Stimulated activated naive CD8-positive, alpha-beta T cell treated with anti-CD3 and anti-CD28 coated beads, Interleukin-15, Interleukin-2, amounts not matched to agents 100 U/mL and 50 U/mL, for 24 hours (primary cell): ENCODE results near the gene ITGB3.
"Not testable (repeated sequence)": the region's sequence is repeated elsewhere in the genome, so short reads cannot be mapped to it uniquely, and the experiment has no call there.

Experiments used
- ATAC-seq: fragments of 150-1000 bp; cut with Tn5 transposase; one replicate; pipeline ENCODE4 v1.10.0; 2021
- DNase-seq: peaks from one replicate; pipeline ENCODE4 v3.0.0; 2021

Gene ITGB3

DNA sequence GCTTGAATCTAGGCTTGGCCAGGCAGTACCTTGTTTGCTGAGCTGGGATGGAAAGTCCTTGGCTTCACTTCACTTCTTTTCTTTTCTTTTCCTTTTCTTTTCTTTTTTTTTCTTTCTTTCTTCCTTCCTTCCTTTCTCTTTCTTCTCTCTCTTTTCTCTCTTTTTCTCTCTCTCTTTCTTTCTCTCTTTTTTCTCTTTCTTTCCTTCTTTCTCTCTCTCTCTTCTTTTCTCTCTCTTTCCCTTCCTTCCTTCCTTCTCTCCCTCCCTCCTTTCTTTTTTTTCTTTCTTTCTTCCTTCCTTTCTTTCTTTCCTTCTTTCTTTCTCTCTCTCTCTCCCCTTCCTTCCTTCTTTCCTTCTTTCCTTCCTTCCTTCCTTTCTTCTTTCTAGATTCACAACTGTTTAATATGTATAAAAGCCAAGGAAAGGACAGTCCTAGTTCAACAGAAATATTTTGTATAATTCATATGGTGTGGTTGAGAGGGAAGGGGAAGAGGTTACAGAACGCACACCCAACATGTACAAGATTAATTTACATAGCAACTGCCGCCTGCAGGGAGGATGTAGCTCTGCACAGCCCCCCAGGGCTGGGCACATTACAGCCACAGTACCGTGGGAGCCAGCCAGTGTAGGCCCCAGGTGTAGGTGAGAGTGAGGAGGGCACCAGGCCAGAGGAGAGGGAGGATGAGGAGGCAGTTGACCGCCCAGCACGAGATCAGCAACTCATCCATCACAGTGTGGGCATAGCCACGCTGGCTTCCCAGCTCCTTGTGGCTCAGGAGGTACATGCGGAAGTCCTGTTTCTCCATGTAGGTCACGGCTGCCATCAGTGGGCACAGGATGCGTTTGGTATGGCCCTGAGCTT lies 9.7 kb upstream of the ITGB3 start:
- ATAC-seq (no peak), DNase-seq (no peak)

DNA sequence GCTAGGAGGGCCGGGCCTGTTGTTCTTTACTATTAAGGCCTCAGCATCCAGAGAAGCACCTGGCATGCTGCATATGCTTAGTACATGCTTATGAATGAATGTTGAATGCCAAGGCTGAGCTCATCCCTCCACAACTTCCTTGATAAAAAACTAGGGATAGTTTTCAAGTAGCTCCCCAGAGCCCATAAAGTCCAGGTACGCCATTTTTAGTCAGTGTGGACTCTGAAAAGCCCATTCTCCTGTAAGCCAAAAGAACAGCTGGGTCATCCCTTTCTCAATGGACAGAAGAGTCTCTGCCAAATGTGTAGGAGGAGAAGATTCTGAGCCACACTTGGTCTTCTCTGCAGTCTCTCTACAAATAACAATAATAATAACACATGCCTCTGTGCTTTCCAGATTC lies 8.9 kb upstream of the ITGB3 start:
- DNase-seq (no peak), ATAC-seq (no peak)

DNA sequence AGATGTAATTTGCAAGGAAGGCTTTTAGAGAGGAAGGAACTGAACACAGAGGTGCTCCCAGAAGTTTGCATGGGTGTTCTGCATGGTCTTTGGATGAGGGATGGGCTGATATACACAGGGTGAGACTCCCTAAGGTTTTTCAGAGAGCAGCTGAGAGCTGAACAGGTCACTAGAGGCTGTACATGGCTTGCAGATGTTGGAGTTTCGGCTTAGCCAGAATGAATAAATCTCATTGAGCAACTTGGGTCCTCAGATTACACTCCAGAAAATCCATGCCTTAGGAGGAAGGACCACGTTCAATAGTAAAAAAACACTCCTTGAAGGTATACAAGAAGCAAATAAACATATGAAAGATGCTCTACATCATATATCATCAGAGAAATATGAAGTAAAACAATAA lies 7.5 kb upstream of the ITGB3 start:
- ATAC-seq (no peak), DNase-seq (no peak)

DNA sequence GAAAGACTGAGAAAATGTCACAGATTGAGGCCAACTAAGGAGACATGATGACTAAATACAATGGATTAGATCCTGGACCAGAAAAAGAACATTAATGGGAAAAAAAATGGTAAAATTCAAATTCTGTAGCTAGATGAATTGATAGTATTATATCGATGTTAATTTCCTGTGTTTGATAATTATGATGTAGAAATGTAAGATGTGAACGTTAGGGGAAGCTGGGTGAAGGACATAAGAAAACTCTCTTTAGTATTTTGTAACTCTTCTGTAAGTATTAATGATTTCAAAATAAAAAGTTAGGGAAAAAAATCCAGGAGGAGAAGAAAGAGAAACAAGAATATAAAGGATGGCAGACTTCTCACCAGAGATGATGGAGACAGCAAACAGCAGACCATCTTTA lies 2.8 kb upstream of the ITGB3 start:
- ATAC-seq, result no peak
- DNase-seq, result no peak

DNA sequence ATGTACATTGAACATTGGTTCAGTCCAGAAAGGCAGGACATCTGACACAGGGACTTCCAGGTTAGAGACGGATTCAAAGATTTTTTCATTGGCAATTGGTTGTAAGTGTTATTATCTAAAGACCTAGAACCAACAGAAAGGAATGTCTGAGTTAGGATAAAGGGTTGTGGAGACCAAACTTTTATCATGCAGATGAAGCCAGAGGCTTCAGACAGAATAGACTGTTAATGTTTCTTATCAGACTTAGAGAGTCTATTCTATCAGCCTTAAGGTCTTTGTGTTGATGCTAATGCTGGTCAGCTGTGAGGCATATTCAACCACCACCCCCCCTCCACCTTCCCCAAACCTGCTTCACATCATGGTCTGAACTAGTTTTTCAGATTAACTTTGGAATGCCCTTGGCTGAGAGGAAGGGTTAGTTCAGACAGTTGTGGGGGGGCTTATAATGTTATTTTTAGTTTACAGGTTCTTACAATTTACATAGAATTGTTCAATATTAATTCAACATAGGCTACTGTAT lies 2.1 kb upstream of the ITGB3 start:
- ATAC-seq, result no peak
- DNase-seq, result no peak

DNA sequence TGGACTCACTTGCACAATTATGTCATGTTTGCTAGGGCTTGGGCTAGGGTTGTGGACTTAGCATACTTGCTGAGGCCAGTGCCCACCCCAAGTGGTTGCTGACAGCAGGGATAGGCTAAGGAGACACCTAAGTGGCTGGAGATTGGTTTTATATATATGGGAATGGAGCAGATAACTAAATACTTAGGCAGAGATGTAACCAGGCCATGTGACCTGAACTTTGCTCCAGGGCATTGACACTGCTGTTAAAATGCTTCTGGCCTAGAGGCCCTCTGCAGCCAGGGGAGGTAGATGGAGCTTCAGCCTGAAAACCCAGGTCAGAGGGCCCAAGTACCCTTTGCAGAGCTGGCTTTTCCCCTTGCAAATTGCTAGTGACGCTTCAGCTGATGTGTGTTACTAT lies 1.4 kb upstream of the ITGB3 start:
- no peak for ATAC-seq
- DNase-seq, result no peak

DNA sequence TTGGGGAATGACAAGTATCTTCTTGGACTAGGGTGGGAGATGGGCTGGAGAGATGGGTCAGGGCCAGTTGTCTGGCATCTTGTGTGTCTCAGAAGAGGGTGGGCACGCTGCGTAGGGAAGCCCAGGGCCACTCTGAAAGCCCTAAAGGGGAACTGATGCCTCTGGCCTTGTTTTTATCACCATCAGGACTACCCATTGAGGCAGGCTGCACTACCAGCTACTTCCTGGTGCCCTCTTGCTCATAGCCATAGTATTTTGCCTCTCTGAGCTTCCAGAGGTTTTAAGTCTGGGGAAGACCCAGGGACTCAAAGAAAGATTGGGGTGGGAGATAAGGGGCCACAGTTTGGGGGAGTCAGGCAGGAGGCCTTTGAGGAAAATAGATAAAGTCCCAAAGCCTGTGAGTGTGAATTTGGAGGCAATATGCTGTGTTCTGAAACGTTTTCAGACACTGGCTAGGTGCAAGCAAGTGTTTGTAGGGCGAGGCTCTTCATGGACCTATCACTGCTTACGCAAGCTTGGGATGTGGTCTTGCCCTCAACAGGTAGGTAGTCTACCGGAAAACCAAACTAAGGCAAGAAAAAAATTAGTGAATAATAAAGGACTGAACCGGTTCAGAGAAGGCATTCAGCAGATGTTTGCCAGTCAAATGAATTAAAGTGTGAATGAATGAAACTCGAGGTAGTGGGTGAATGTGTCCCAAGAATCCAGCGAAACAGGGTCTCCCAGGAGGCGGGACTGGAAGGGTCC lies 688 bp upstream of the ITGB3 start:
- DNase-seq, result no peak
- ATAC-seq, result no peak

DNA sequence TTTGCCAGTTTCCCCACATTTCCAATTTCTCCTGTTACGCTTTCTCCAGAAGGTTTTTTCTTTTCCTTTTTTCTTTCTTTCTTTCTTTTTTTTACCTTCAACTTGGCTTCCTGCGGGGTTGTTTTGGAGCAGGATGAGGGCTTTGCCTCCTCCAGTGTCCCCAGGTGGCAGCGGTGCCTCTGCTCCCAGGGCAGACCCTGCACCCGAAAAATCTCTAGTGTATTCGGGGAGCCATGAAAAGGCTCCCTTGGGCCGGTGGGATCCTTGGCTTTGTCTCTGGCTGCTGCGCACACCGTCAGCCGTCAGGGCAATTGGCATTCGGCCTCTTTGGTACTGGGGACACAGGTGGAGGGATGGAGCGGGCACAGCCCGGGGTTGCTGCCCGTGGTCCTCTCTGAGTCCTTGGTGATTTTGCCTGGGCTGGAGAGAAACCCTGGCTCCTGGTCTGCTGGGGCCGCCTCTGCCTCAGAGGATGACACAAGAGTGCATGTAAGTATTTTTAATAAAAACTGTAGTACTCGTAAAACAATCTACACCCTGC lies 846 bp downstream of the ITGB3 start:
- ATAC-seq (no peak), DNase-seq (no peak)

DNA sequence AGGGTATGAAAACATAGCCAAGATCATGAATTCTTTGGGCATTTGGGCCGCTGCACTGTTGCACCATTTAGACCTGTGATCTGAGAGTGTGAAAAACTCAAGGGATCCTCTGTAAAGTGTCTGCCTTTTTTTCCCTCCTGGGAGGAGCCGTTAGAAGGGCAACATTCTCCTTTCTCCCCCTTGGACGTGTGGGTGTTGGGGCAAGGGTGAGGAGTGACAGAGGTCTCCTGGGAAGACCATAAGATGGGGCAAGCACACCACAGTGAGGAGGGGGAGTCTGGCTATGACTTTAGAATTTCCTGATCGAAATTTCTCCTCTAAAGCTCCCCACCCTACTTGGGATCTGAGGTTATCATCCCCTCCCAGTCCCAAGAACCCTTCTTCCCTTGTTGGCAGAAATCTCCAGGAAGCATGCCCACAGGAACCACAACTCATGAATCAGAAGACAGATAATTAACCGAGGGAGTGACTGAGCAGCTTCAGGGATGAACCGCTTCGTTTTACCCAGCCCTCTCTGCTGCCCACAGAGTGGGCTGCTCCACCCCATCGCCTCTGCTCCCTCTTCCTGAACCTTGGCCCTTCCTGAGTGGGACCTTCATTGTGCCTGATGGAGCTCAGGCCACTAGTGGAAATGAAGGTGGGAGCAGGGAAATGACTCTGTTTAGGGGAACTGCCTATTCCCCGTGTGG lies 4.2 kb downstream of the ITGB3 start:
- ATAC-seq, result no peak
- no peak for DNase-seq

DNA sequence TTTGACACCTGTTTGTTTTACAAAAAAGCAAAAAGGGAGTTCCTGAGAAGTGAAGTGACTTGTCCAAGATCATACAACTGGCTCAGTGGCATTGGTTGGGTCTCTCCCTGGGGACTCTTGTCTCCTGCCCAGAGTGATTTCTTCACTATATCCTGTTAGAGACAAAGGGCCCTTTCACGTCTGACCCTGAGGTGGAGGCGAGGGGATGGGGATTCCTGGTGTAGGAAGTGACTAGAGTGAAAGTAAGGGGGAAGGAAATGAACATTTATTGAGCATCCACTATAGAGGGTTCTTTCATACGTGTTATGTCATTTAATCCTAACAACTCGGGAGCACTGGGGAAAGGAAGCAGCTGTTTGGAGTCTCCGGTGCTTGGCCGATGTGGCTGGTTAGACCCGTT lies 9.0 kb downstream of the ITGB3 start:
- ATAC-seq (no peak), DNase-seq (no peak)

DNA sequence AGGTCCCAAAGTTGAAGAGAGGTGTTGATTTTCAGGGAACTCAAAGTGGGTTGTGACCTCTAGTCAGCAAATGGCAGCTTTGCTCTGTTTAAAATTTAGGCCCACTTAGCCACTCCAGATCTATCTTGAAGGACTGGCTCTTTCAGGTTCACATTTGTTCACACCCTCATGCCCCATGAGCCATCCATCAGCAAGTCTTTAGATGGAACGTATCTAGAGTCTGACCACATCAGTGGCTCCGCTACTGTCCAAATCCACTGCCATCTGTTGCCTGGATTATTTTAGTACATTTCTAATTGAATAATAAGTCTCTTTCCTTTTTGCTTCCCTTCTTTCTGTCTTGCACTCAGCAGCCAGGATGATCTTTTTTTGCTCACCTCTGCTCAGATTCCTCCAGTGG lies 10.5 kb downstream of the ITGB3 start:
- ATAC-seq (no peak), DNase-seq (no peak)

DNA sequence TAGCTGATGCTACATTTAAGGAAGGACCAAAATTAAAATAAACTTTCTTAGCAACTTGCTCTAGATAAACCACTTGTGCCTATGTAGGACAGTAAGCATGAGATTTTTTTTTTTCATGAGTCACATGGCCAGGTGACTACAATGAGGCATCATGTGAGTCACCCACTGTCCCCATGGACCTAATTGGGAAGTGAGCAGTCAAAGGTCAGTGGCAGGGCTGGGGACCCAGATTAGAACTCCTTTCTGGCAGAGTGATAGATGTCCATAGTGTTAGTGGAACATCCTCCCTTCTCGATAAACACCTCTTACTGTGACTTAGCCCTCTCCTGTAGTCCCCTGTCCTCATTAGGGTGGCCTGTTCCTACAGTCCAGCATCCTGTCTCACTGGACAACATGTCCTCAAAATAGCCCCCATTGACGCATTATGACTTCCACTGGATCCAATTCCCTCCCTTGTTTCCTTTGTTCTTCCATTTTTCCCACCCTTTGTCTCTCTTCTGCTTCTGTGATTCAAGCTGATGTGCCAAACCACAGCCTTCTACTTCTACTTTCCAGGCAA lies 12.4 kb downstream of the ITGB3 start:
- peak; percentile 32 for ATAC-seq
- no peak for DNase-seq

DNA sequence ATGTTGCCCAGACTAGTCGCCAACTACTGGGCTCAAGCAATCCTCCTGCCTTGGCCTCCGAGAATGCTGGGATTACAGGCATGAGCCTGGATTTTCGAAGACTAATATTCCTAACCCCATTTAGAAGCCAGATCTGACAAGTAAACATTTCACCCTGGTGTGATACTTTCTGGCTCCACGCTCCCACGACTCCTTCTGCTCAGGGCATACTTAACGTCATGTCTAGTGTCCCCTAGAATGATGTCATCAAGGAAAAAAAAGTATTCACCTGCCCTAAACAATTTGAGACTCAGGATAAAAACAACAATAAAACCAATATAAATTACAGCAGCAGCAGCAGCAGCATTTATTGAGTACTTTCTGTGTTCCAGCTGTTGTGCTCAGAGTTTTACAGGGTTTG lies 13.2 kb downstream of the ITGB3 start:
- no peak for DNase-seq
- ATAC-seq, result no peak

DNA sequence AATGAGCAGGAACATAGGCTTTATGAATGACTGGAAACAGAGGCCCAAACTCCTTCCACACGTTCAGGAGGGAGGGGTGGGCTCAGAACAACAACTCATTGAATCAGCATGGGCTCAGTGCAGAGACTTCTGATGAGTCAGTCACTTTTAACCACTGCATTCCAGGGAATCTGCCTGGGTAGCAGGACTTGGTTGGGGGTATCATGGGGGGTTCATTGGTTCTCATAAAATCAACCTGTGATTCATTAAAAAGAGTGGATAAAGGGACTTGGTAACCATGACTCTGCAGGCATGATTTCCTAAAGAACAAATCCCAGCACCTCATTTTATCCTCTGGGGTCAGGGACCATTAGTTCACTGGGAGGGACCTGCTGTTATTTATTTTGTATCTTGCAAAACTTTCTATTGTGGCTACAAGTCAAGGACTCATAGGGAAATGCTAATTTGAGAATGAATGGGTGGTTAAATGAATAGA lies 13.8 kb downstream of the ITGB3 start:
- DNase-seq, result no peak
- ATAC-seq, result no peak

DNA sequence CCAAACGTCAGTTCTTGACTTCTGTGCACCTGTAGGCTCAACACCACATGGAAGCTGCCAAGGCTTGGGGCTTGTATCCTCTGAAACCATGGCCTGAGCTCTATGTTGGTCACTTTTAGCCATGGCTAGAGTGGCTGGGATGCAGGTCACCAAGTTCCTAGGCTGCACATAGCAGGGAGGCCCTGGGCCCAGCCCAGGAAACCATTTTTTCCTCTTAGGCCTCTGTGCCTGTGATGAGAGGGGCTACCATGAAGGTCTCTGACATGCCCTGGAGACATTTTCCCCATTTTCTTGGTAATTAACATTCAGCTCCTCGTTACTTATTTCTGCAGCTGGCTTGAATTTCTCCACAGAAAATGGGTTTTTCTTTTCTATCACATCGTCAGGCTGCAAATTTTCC lies 15.3 kb downstream of the ITGB3 start:
- ATAC-seq, DNase-seq: not testable (repeated sequence)

DNA sequence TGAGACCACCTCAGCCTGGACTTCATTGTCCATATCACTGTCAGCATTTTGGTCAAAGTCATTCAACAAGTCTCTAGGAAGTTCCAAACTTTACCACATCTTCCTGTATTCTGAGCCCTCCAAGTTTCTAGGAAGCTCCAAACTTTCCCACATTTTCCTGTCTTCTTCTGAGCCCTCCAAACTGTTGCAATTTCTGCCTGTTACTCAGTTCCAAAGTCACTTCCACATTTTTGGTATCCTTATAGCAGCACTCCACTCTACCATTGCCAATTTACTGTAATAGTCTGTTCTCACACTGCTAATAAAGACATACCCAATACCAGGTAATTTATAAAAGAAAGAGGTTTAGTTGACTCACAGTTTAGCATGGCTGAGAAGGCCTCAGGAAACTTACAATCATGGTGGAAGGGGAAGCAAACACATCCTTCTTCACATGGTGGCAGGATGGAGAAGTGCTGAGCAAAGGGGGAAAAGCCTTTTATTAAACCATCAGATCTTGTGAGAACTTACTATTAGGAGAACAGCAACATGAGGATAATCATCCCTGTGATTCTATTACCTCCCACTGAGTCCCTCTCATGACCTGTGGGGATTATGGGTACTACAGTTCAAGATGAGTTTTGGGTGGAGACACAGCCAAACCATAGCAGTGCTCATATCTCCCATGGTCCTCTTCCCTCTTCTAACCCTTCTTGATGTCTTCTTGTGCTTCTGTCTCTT lies 16.1 kb downstream of the ITGB3 start:
- not testable (repeated sequence) for ATAC-seq, DNase-seq

DNA sequence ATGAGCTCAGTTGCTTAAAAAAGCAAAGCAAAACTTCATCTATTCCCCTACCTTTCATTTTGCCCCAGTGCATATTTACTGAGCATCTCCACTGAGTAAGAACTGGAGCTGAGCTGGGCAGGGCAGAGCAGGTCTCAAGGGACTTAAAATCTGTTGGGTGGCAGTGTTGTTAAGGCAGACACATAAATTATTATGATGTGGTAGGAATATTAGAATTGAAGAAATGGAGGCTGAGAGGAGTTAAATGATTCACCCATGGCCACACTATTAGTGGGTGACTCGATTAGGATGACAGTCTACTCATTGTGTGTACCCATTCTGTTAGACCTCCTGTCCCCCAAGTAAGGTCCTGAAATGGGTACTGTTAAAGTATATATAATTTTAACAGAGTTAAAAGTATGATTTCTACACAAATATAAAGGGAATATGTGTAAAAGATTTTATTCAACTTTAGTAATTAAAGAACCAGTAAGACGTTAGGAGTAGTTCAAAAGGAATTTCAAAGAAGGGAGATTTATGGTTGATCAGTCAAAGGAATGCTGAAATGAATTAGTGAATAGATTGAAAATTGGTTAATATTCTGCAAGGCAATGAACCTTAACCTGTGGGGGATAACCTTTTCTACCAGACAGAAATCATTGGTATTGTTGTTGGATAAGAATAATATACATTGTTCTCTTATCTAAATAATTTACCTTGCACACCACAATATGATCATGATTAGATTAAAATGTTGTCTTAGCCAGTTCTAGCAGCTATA lies 17.5 kb downstream of the ITGB3 start:
- DNase-seq (no peak), ATAC-seq (no peak)

DNA sequence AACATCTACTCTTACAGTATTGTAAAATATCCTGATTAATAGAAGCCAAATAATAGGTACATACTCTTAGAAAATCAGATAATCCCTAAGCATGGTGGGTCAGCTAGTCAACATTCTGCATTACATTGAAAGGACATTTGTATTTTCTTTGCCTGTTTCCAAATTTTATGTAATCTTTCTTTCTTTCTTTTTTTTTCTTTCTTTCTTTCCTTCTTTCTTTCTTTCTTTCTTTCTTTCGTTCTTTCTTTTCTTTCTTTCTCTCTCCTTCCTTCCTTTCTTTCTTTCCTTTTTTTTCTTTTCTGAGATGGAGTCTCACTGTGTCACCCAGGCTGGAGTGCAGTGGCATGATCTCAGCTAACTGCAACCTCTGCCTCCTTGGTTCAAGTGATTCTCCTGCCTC lies 18.9 kb downstream of the ITGB3 start:
- DNase-seq (no peak), ATAC-seq (no peak)

DNA sequence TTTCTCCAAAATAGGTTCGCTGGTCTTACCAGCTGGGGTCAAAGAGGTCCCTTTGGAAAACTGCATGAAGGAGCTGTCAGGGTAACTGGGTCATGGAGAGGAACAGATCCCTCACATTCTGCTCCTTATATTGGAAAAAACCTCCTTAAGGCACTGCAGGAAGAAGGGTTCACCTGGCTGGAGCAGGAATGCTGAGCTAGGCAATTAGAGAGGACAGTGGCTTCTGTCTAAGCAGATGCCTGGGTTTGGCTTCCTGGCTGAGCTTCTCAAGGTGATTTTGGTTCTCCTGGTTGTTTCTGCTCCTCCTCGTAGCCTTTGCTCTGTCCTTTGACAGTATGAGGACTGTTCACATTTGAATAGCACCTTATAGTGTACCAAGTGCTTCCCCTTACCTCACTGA lies 19.6 kb downstream of the ITGB3 start:
- ATAC-seq (no peak), DNase-seq (no peak)

DNA sequence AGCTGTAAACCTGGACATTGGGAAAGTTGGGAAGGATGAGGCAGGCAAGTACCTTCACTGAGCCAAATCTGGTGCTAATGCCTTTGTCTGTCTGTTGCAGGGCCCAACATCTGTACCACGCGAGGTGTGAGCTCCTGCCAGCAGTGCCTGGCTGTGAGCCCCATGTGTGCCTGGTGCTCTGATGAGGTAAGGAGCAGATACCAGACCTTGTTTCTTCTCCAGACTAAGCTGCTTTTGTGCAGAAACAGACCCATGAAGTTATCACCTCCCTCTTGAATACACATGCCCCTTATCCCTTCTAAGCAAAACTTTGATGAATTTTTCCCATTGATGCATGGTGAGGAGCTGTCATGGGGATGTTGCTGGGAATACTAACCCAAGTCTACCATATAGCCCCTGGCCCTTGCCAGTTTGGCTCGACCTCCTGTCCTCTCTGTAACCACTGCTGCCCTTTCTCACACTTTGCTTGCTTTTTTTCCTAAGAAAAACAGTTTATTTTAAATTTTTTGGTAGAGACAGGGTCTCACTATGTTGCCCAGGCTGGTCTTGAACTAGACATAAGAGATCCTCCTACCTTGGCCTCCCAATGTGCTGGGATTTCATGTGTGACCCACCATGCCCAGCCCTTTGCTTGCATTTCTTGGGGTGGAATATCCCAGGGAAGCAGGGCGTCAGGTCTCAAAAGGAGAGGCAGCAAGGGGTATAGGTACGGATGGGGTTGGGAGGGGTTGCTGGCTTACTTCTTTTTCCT lies 20.9 kb downstream of the ITGB3 start:
- DNase-seq (no peak), ATAC-seq (no peak)
